NB4 (cell line): ENCODE data around the gene LYST.

Experiments
- MYC ChIP-seq: IDR thresholded peaks from 2 replicates; pipeline ENCODE4 v1.6.1; 2011; ENCODE audit warnings: low read depth, low read length
- POLR2A ChIP-seq: IDR thresholded peaks from 2 replicates; pipeline ENCODE4 v1.6.1; 2011; ENCODE audit warnings: mild to moderate bottlenecking; ENCODE audit not compliant: insufficient read length; ENCODE audit errors: extremely low read depth
- TF ChIP-seq, protein P1 (sequence below): IDR thresholded peaks from one replicate; pipeline ENCODE4 v1.5.1; 2012; ENCODE audit warnings: low read depth, low read length
- TF ChIP-seq, protein P2 (sequence below): IDR thresholded peaks from 2 replicates; pipeline ENCODE4 v1.6.1; 2011; ENCODE audit warnings: low read depth, low read length

GRCh38 chr1:235908742-235909520, 42.2 kb upstream of the LYST start:
- TF ChIP-seq, protein P1, sequence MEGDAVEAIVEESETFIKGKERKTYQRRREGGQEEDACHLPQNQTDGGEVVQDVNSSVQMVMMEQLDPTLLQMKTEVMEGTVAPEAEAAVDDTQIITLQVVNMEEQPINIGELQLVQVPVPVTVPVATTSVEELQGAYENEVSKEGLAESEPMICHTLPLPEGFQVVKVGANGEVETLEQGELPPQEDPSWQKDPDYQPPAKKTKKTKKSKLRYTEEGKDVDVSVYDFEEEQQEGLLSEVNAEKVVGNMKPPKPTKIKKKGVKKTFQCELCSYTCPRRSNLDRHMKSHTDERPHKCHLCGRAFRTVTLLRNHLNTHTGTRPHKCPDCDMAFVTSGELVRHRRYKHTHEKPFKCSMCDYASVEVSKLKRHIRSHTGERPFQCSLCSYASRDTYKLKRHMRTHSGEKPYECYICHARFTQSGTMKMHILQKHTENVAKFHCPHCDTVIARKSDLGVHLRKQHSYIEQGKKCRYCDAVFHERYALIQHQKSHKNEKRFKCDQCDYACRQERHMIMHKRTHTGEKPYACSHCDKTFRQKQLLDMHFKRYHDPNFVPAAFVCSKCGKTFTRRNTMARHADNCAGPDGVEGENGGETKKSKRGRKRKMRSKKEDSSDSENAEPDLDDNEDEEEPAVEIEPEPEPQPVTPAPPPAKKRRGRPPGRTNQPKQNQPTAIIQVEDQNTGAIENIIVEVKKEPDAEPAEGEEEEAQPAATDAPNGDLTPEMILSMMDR = no peak
- TF ChIP-seq, protein P2, sequence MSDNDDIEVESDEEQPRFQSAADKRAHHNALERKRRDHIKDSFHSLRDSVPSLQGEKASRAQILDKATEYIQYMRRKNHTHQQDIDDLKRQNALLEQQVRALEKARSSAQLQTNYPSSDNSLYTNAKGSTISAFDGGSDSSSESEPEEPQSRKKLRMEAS = no peak
- TF ChIP-seq POLR2A (no peak), MYC (no peak)
